Large intestine (tissue), 3 donors: Measurements from ENCODE around the gene KIF6. TPM values are rescaled to one million over a fixed set of nuclear protein-coding genes. Genes with fewer than 3 reads are reported as not detected.

ENCODE experiments used
- DNase-seq, 2 donors: peaks; one replicate each; pipeline versions ENCODE4 v3.0.0 to v3.0.0-alpha.2; 2013
- H3K27ac ChIP-seq: one replicate; pipeline ENCODE4 v1.5.1; 2013; ENCODE audit warnings: low read length
- H3K27me3 ChIP-seq: 2 replicates; pipeline ENCODE4 v1.6.1; 2013; ENCODE audit warnings: low read length; ENCODE audit not compliant: control insufficient read depth, insufficient read depth
- H3K36me3 ChIP-seq: 2 replicates; pipeline ENCODE4 v1.6.1; 2013; ENCODE audit warnings: low read length; ENCODE audit not compliant: control insufficient read depth, insufficient read depth
- H3K4me1 ChIP-seq: one replicate; pipeline ENCODE4 v1.6.1; 2013; ENCODE audit warnings: low read length; ENCODE audit not compliant: control insufficient read depth, insufficient read depth
- H3K4me3 ChIP-seq: one replicate; pipeline ENCODE4 v1.5.1; 2013; ENCODE audit warnings: low read length
- H3K9me3 ChIP-seq: one replicate; pipeline ENCODE4 v1.6.1; 2013; ENCODE audit warnings: mild to moderate bottlenecking, low read depth, low read length, moderate library complexity; ENCODE audit not compliant: control insufficient read depth
- WGBS: methylation state at CpG from one replicate; pipeline ENCODE4 v1.1.5; 2013; ENCODE audit warnings: low lambda C conversion rate; ENCODE audit not compliant: insufficient coverage; 5-methylcytosine and 5-hydroxymethylcytosine counted together
- polyA plus RNA-seq: library from polyadenylated mRNA; unstranded; fragments of 120-200 nt; gene quantifications from one replicate; pipeline ENCODE4 v1.2.1, GENCODE V29; 2013

The KIF6 gene
- polyA plus RNA-seq, 1 donor, result 0.70 TPM

DNA sequence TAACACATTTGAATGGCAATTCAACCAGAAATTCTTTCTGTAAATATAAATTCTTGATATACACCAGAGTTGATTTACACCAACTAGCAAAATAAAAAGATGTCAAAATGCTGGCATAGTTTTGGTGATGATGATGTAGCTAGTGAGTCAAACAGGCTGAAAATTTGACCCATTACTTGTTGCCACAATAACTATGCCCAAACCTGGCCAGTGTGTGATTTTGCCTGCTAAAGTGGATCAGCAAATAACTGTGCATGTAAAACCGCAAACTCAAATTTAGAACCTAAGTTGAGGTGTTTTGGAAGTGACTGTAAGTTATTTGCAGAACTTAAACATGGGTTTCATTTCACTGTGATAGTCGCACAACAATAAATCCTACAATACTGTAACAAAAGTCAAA is 125.9 kb downstream of the KIF6 start:
- Histone ChIP-seq H3K27ac (no peak overlapping the region), H3K4me1 (no peaks in the 10 kb centered on the region), H3K36me3 (no peaks in the 10 kb centered on the region), H3K27me3 (no peaks in the 10 kb centered on the region), H3K9me3 (no peaks in the 10 kb centered on the region), H3K4me3 (no peak overlapping the region)
- WGBS, result no CpG with 5 or more reads among the region's 2 CpGs
- DNase-seq, result no peak

DNA sequence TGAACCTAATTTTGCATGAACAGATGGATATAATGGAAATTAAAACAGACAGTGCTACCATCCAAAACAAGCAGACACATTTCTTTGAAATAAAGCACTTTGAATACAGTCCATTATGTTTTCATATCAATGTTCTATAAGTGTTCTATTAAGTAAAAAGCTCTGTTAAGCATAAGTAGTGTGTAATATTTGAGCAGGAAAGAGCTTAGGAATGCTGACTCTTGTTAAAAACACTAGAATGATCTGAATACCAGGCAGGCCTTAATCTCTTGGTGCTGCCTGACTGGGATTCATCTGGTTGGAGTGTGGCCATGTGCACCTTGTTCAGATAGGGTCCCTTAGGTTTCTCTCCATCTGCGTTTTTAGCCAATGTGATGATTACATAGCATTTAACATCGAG is 130.9 kb downstream of the KIF6 start:
- WGBS, result no CpG with 5 or more reads among the region's 2 CpGs
- Histone ChIP-seq H3K9me3 (no peaks in the 10 kb centered on the region), H3K36me3 (no peaks in the 10 kb centered on the region), H3K4me1 (no peaks in the 10 kb centered on the region), H3K4me3 (no peak overlapping the region), H3K27me3 (no peaks in the 10 kb centered on the region), H3K27ac (no peak overlapping the region)
- DNase-seq, result no peak

DNA sequence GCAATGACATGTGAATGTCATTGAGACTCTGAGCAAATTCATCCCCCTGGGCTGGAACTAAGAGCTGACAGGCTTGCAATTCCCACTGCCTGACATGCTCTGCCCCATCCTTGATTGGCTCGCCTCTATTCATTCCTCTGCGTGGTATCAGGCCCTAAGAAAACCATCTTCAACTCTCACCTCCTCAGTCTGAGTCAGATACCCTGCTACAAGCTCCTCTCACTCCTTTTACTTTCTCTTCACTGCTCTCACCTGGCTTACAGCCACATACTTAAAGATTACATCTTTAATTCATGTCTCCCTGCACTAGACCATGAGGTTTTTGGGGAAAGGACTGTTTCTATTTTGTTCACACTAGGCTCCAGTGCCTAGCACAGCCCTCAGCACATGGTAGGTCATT is 131.6 kb downstream of the KIF6 start:
- Histone ChIP-seq H3K9me3 (no peaks in the 10 kb centered on the region), H3K36me3 (no peaks in the 10 kb centered on the region), H3K4me1 (no peaks in the 10 kb centered on the region), H3K27ac (no peak overlapping the region), H3K4me3 (no peak overlapping the region), H3K27me3 (no peaks in the 10 kb centered on the region)
- no peak for DNase-seq
- WGBS, result no CpG with 5 or more reads among the region's 2 CpGs

DNA sequence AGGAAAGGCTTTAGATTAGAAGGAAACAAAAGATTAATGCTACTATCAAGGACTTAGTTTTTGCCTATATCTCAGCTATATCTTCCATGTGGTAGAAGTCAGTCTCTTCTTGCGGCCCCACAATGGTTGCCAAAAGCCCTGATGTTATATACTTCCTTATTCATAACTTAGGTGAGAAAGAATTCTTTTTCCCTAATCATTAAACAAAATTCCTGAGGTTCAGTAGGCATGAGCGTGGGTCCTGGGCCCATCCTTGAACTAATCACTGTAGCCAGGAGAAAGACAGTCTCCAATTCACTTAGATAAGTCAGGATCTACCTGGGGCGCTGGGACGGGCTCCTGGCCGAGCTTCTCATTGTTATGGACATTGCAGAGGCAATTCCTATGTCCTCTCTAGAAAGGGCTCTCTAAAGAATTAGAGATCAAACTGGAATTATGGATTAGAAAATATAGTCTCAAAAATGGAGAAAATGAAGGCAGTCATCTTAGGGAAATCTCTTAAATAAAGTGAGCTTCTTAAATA is 134.3 kb downstream of the KIF6 start:
- H3K4me3 ChIP-seq, result no peak overlapping the region
- H3K27me3 ChIP-seq, result no peaks in the 10 kb centered on the region
- H3K4me1 ChIP-seq, result no peaks in the 10 kb centered on the region
- no peak overlapping the region for H3K27ac ChIP-seq
- DNase-seq, result no peak
- 100% methylated on average over 2 of the region's 5 CpGs for WGBS
- no peaks in the 10 kb centered on the region for H3K9me3 ChIP-seq
- H3K36me3 ChIP-seq, result no peaks in the 10 kb centered on the region

DNA sequence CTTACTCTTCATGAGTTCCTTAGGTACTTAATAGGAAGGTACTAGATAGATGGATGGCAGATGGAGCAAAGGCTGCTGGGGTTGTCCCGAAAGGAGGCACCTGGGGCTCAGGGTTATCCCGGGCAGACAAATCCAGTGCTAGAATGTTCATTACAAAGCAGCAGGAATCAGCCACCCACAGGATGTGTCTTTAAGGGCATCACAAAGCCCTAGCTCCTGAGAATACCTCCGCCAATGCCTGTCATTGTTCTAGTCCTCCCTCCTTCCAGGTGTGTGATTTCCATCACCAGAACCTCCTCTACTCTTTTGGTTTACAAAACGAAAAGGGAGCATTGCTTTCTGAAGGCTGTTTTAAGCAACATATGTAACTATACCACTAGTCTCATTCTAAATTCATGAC is 138.1 kb downstream of the KIF6 start:
- H3K9me3 ChIP-seq, result no peaks in the 10 kb centered on the region
- no peak overlapping the region for H3K4me3 ChIP-seq
- WGBS, result no CpG with 5 or more reads among the region's 4 CpGs
- no peak for DNase-seq
- no peaks in the 10 kb centered on the region for H3K4me1 ChIP-seq
- no peak overlapping the region for H3K27ac ChIP-seq
- H3K36me3 ChIP-seq, result no peaks in the 10 kb centered on the region
- H3K27me3 ChIP-seq, result no peaks in the 10 kb centered on the region

DNA sequence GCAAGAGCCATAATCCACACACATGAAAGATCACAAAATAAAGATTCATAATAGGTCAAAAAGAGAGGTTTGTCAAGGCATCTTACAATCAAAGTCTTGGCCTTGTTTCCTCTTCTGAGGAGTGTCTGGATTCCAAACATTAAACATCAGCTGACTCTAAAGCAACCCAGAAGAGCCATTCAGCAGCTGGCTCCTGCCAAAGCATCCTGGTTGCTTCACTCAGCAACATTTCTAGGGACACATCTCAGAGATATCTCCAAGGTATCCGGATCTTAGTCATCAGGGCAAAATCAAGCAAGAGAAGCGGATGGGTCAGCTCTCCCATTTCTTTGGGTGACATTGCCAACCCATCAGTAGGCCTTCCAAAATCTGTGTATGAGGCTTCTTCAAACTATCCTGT is 139.6 kb downstream of the KIF6 start:
- Histone ChIP-seq H3K4me3 (no peak overlapping the region), H3K36me3 (no peaks in the 10 kb centered on the region), H3K27me3 (no peaks in the 10 kb centered on the region), H3K4me1 (no peaks in the 10 kb centered on the region), H3K9me3 (no peaks in the 10 kb centered on the region), H3K27ac (no peak overlapping the region)
- no CpG with 5 or more reads among the region's 2 CpGs for WGBS
- no peak for DNase-seq

DNA sequence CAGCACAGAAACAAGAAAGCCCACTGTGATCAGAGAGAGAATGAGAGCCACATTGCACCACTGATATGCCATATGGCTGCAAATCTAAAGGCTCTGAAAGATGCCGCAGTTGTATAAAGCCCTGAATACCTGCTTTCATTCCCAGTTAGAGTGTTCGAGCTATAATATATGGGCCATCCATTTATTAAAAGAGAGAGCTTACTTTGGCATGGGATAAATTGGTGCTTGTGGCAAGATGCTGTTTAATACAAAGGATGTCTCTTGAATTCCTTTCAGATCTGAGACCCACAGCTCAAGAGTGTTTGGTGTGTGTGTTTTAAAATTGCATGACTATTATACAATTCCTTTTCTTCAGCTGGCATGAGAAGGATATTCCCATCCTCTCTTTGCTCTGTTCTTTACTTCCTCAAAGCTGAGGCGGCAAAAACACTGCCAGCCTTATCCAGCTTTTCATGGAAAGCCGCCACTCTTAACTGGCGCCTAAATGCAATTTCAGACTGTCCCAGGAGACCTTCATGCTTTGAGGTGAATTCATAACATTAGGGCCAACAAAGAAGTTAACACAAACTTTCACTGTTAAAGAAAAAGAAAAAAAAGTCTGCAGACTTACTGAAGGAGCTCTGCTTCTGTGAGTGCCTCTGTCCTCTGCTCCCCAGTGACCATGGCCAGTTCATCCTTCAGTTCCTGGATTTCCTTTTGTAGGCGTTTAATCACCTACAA is 147.6 kb downstream of the KIF6 start:
- Histone ChIP-seq H3K27me3 (no peaks in the 10 kb centered on the region), H3K27ac (no peak overlapping the region), H3K4me3 (no peak overlapping the region), H3K4me1 (no peaks in the 10 kb centered on the region), H3K36me3 (no peaks in the 10 kb centered on the region), H3K9me3 (no peaks in the 10 kb centered on the region)
- DNase-seq, result no peak
- 100% methylated on average over 1 of the region's 6 CpGs for WGBS

DNA sequence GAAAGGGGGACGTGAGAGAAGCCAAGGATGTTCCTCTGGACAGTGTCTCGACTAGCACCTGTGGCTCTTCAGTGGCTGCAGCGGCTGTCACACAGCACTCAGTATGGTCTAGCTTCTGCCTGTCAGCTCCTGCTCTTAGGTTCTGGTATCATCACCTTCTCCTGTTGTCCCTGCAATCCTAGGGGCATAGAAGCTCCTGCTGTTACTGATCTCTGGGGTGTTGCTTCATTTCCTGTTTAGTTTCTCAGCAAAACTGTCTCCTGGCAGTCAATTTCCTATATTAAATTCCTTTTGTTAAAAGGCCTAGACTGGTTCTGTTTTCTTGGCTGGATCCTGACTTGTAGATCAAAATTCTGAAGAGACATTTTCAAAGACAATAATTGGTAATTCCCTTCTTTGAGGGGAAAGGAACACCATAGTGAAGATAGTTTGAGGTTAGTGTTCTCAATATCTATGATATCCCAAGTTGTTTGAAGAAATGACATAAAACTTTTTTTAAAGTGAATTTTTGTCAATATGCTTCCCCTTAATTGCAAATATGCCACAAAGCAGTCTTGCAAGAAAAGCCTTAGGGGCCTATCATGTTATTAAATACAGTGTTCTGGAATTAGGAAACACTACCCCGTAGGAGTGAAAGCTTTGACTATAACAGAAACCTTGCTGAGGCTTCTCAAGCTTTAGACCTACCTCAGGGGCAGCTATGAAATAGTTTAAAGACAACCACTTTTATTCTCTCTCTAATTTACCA is 148.5 kb downstream of the KIF6 start:
- no peak for DNase-seq
- no CpG with 5 or more reads among the region's 4 CpGs for WGBS
- H3K4me3 ChIP-seq, result no peak overlapping the region
- H3K27me3 ChIP-seq, result no peaks in the 10 kb centered on the region
- H3K27ac ChIP-seq, result no peak overlapping the region
- H3K9me3 ChIP-seq, result no peaks in the 10 kb centered on the region
- no peaks in the 10 kb centered on the region for H3K4me1 ChIP-seq
- H3K36me3 ChIP-seq, result no peaks in the 10 kb centered on the region

DNA sequence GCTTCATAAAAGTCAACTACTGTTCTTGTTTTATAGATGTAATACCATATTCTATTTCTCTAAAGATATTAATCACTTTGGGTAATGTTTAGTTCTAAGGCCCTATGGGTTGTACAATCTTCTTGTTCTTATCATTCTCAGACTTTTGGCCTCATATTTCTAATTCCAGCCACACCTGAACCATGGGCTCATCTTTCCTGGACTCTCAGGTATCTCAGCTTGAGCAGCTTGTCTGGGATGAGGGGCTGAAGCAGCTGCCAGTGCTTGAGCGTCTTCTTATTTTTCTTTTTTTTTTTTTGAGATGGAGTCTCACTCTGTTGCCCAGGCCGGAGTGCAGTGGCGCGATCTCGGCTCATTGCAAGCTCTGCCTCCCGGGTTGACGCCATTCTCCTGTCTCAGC is 150.2 kb downstream of the KIF6 start:
- Histone ChIP-seq H3K36me3 (no peaks in the 10 kb centered on the region), H3K9me3 (no peaks in the 10 kb centered on the region), H3K4me3 (no peak overlapping the region), H3K4me1 (no peaks in the 10 kb centered on the region), H3K27ac (no peak overlapping the region), H3K27me3 (no peaks in the 10 kb centered on the region)
- no CpG with 5 or more reads among the region's 7 CpGs for WGBS
- no peak for DNase-seq

DNA sequence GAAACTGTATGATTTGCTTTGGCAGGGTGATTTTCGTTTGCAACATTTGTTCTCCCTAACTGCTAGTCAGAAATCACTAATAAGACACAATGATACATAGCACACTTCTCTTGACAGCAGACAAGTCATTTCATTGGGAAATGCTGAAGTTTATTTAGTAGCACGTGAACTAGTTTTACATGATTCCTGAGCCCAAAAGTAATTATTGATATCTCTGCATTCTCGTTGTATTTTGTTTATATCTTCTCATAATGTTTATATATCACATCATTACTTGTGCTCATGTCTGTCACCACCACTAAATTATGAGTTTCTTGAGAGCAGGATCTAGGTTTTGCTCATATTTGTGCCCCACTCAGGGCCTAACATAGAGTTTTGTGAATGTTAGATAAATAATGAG is 151.7 kb downstream of the KIF6 start:
- no peak for DNase-seq
- H3K27me3 ChIP-seq, result no peaks in the 10 kb centered on the region
- no peaks in the 10 kb centered on the region for H3K4me1 ChIP-seq
- H3K27ac ChIP-seq, result no peak overlapping the region
- no peaks in the 10 kb centered on the region for H3K36me3 ChIP-seq
- H3K4me3 ChIP-seq, result no peak overlapping the region
- no peaks in the 10 kb centered on the region for H3K9me3 ChIP-seq
- WGBS, result 57% methylated on average over 2 of the region's 3 CpGs
